T-helper 17 cell (primary cell): Measurements from ENCODE around the gene EPB41L2. TPM values are rescaled to one million over a fixed set of nuclear protein-coding genes. Genes with fewer than 3 reads are reported as not detected.
A peak's percentile ranks its signal among the peaks of the same experiment; 100 is the strongest.
"Not testable (repeated sequence)": the region's sequence is repeated elsewhere in the genome, so short reads cannot be mapped to it uniquely, and the experiment has no call there.

Source experiments
- ATAC-seq: fragments of 150-1000 bp; cut with Tn5 transposase; 2 replicates; pipeline ENCODE4 v1.10.0; 2021; ENCODE audit warnings: mild to moderate bottlenecking, moderate library complexity
- DNase-seq, 3 donors: peaks; one replicate each; pipeline versions ENCODE4 v3.0.0 to v3.0.0-alpha.2; 2020 to 2021
- H3K9me3 ChIP-seq: one replicate; pipeline ENCODE4 v1.7.0; 2013; ENCODE audit warnings: low read length, mild to moderate bottlenecking; ENCODE audit not compliant: control insufficient read depth, poor library complexity, severe bottlenecking
- H3K27ac Mint-ChIP-seq: one replicate; pipeline ENCODE4 v1.8.0; 2022; ENCODE audit warnings: mild to moderate bottlenecking, moderate library complexity, mixed read lengths
- H3K27me3 Mint-ChIP-seq: one replicate; pipeline ENCODE4 v1.8.0; 2022; ENCODE audit warnings: mixed read lengths
- H3K36me3 Mint-ChIP-seq: one replicate; pipeline ENCODE4 v1.8.0; 2022; ENCODE audit warnings: low read depth, mixed read lengths
- H3K4me1 Mint-ChIP-seq: one replicate; pipeline ENCODE4 v1.8.0; 2022; ENCODE audit warnings: mild to moderate bottlenecking, mixed read lengths
- H3K4me3 Mint-ChIP-seq: one replicate; pipeline ENCODE4 v1.8.0; 2022; ENCODE audit warnings: mild to moderate bottlenecking, moderate library complexity, mixed read lengths
- total RNA-seq, 4 donors: library from RNA in 2 of 4; stranded (reverse) in 2 of 4; gene quantifications; one replicate each; pipeline ENCODE4 v1.2.3 and lab custom pipeline; 2022 to 2026

EPB41L2 gene
- total RNA-seq, 2 donors from 2014 or later: 14.0 to 20.5 TPM

DNA sequence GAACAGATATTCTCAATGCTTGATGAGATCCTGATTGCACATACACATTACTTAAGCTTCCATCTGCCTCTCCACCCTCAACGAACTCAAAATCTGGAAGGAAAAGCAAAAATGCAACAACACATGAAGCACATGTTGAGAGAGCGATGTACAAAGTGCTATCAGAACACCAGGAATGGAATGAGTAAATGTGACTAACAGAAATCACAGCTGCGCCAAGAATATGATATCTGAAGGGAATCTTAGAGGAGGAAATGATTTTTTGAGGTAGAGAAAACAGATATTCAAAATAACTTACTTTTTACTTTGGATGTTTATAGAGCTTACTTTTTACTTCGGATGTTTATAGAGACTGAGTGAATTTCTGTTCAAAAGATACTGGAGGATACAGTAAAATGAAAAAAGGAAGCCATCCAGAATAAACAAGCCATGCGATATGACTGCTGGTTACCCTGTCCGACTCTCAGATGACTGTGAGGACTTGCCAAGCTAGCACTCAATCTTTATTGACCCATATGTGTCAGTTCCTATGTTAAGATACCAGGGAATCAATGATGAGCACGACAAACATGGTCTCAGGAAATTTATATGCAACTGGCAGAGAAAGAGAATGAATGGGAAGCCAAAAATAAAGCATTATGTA is 133.9 kb downstream of the EPB41L2 start:
- no peak overlapping the region for H3K4me3 Mint-ChIP-seq
- no peak for ATAC-seq
- H3K4me1 Mint-ChIP-seq: no peaks in the 10 kb centered on the region
- H3K36me3 Mint-ChIP-seq: no peaks in the 10 kb centered on the region
- no peak for DNase-seq
- no peaks in the 10 kb centered on the region for H3K9me3 ChIP-seq
- H3K27me3 Mint-ChIP-seq: no peaks in the 10 kb centered on the region
- H3K27ac Mint-ChIP-seq: no peak overlapping the region

DNA sequence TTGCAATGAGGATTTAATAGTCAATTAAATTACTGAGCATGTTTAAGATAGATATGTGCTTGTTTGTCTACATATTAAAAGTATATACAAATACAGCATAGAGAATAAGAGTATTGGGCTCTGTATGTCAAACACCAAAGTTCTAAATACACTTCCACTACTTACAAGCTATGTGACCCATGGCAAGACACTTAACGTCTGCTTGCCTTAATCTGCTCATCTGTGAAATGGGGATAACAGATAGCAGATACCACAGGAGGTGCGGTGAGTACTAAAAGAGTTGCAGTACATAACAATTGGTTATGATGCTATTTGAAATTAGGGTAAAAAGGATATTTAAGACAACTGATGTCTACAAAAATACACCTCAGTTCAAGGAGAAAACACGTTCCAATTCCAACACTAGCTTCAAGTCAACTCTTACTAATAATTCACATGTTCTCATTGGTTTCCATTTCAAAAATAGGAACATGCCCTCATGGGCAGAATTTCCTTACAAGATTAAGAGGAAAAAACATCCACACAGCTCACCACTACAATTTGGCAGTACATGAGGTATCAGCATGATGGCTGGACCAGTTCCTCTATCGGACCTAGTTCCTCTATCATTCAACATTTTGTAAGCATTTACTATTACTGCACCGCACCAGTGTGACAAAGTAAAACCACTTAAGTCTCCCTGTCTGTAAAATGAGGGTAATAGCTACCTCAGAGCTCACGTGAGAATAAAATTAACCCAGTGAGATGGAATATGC is 134.7 kb downstream of the EPB41L2 start:
- no peaks in the 10 kb centered on the region for H3K36me3 Mint-ChIP-seq
- H3K4me3 Mint-ChIP-seq: no peak overlapping the region
- H3K27me3 Mint-ChIP-seq: no peaks in the 10 kb centered on the region
- H3K9me3 ChIP-seq: no peaks in the 10 kb centered on the region
- H3K4me1 Mint-ChIP-seq: no peaks in the 10 kb centered on the region
- DNase-seq: no peak
- ATAC-seq: no peak
- no peak overlapping the region for H3K27ac Mint-ChIP-seq

DNA sequence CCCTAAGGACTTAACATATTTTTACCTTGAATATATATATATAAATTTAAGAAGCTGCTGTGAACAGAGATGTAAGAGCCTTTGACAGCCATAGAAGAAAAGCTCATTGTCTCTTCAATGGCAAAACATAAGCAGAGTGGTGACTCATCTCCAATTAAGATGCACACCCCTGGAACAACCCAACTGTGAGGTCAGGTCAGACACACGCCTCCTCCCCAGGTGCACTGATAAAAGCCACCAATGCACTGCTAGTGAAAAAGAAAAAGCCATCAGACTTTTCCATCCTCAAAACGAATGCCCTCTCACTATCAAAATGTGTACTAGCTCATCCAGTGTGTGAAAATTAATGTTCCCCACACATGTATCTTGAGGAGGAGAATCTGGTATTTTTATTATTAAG is 135.7 kb downstream of the EPB41L2 start:
- DNase-seq (no peak), ATAC-seq (no peak)
- no peaks in the 10 kb centered on the region for H3K9me3 ChIP-seq
- Mint-ChIP-seq H3K27ac (no peak overlapping the region), H3K27me3 (no peaks in the 10 kb centered on the region), H3K4me1 (no peaks in the 10 kb centered on the region), H3K4me3 (no peak overlapping the region), H3K36me3 (no peaks in the 10 kb centered on the region)

DNA sequence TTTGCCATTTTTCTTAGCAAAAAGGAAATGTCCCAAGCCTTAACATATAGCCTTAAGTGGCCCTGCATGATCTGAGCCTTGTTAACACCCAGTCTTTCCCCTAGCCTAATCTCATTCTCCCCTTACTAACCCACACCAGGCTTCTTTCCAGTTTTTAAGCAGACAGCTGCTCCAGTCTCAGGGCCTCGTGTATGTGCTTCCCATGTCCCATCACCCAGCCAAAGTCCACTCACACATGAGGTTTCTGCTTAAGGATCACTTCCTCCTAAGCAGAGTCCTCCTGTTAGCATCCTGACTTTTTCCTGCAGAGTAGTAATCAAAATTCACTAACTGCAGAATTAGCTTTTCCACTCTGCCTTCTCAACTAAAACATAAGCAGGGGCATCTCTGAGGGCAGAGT is 139.7 kb downstream of the EPB41L2 start:
- no peaks in the 10 kb centered on the region for H3K9me3 ChIP-seq
- Mint-ChIP-seq H3K27me3 (no peaks in the 10 kb centered on the region), H3K36me3 (no peaks in the 10 kb centered on the region), H3K4me1 (no peaks in the 10 kb centered on the region), H3K4me3 (no peak overlapping the region), H3K27ac (no peak overlapping the region)
- ATAC-seq: no peak
- no peak for DNase-seq

DNA sequence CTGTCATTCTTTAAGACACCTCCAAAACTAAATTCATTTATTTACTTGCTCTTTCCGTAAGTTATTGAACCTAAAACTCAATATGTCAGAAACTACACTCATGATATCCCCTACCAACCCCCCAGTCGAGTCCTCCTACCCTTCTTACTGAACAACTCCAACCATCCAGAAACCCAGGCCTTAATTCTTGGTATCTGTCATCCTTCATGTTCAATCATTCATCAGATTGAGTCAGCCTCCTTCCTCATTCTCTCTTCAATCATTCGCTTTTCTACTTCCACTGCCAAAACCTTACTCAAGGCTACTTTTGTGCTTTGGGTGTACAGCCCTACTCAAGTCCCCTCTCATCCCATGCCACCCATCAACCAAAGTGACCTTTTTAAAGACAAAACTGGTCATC is 140.1 kb downstream of the EPB41L2 start:
- Mint-ChIP-seq H3K4me3 (no peak overlapping the region), H3K27ac (no peak overlapping the region), H3K36me3 (no peaks in the 10 kb centered on the region), H3K27me3 (no peaks in the 10 kb centered on the region), H3K4me1 (no peaks in the 10 kb centered on the region)
- ATAC-seq (no peak), DNase-seq (no peak)
- no peaks in the 10 kb centered on the region for H3K9me3 ChIP-seq

DNA sequence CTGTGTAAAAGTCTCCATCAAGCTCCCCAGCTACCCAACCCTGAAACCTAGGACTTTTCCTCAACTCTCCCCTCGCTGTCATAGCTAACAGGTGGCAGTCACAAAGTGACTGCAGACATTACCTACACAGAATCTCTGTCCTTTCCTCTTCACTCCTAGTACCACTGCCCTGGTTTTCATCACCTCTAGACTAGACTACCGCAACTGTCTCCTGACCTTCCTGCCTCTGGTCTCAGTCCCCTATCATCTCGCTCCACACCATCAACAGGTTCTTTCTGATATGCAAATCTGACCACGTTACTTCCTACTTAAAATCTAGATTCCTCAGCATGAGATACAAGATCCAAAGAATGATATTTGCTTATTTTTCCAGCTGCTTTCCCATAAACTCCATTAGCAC is 142.1 kb downstream of the EPB41L2 start:
- no peaks in the 10 kb centered on the region for H3K9me3 ChIP-seq
- Mint-ChIP-seq H3K4me1 (no peaks in the 10 kb centered on the region), H3K36me3 (peaks cover 3% of the 10 kb centered on the region), H3K27me3 (no peaks in the 10 kb centered on the region), H3K27ac (no peak overlapping the region), H3K4me3 (no peak overlapping the region)
- ATAC-seq: no peak
- no peak for DNase-seq

DNA sequence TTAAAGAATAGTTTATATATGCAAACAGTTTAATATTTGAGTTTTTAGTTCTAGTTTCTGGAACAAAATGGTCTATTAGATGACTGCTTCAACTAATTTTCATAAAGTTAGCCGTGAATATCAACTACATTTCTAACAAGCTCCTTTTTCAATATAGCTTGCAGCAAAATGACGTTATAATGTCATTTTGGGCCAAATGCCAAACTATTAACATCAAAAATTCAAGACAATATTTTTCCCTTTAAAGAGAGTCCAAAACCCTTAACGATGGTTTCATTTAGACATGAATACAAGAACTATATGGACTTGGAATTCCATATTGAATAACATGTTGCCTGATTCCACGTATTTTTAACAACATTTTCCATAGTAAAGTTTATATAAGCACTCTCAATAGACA is 144.9 kb downstream of the EPB41L2 start:
- no peaks in the 10 kb centered on the region for H3K9me3 ChIP-seq
- DNase-seq: no peak
- Mint-ChIP-seq H3K36me3 (peaks cover 3% of the 10 kb centered on the region), H3K4me3 (no peak overlapping the region), H3K4me1 (peaks cover 2% of the 10 kb centered on the region), H3K27me3 (no peaks in the 10 kb centered on the region), H3K27ac (no peak overlapping the region)
- no peak for ATAC-seq

DNA sequence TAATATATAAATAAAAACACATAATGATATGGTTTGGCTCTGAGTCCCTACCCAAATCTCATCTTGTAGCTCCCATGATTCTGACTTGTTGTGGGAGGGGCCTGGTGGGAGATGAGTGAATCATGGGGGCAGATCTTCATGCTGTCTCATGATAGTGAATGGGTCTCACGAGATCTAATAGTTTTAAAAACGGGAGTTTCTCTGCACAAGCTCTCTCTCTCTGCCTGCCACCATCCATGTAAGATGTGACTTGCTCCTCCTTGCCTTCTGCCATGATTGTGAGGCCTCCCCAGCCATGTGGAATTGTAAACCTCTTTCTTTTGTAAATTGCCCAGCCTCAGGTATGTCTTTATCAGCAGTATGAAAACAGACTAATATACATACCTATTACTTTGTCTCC is 147.4 kb downstream of the EPB41L2 start:
- H3K36me3 Mint-ChIP-seq, H3K27ac Mint-ChIP-seq, DNase-seq, H3K4me1 Mint-ChIP-seq, H3K4me3 Mint-ChIP-seq, ATAC-seq, H3K27me3 Mint-ChIP-seq, H3K9me3 ChIP-seq: not testable (repeated sequence)

DNA sequence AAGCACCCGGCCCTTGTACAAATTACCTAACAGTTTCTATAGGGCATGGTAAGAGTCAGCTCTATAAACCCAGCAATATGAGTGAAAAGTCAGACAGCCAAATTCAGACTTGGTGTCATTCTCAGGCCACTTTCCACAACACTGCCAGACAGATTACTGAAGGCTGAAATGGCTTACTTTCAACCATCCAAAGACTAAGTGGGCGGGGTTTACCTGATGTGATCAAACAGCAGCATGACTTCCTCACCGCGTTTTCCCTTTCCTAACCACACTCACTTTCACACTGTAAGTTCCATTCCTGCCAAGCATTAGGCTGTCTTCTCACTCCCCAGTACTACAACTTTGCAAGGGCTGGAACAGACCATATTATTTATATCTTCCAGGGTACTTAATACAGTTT is 149.9 kb downstream of the EPB41L2 start:
- no peak overlapping the region for H3K4me3 Mint-ChIP-seq
- no peak for DNase-seq
- ATAC-seq: peak; percentile 56
- no peak overlapping the region for H3K27ac Mint-ChIP-seq
- peaks cover 5% of the 10 kb centered on the region for H3K4me1 Mint-ChIP-seq
- H3K9me3 ChIP-seq: no peaks in the 10 kb centered on the region
- H3K36me3 Mint-ChIP-seq: peaks cover 6% of the 10 kb centered on the region
- no peaks in the 10 kb centered on the region for H3K27me3 Mint-ChIP-seq

DNA sequence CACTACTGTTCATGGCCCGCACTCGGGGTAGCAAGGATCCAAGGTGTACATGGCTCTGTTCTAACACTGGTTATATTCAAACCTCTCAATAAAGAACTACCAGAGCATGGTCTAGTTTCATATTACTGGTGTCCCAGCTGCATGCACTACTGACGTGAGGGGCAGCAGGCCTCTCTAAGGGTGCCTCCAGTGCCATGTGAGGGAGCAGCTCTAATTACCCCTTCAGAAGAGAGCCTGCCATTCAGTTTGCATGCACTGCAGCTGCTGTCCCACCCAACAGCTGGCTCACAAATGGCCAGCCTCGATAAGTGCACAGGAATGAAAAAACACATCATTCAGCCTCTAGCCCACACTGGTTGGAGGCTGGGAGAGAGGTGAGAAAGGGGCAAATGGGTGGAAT is 150.6 kb downstream of the EPB41L2 start:
- H3K36me3 Mint-ChIP-seq: peaks cover 8% of the 10 kb centered on the region
- H3K4me3 Mint-ChIP-seq: no peak overlapping the region
- ATAC-seq (no peak), DNase-seq (no peak)
- H3K27ac Mint-ChIP-seq: peak overlapping the region; percentile 49
- no peaks in the 10 kb centered on the region for H3K27me3 Mint-ChIP-seq
- peaks cover 5% of the 10 kb centered on the region for H3K4me1 Mint-ChIP-seq
- H3K9me3 ChIP-seq: no peaks in the 10 kb centered on the region

DNA sequence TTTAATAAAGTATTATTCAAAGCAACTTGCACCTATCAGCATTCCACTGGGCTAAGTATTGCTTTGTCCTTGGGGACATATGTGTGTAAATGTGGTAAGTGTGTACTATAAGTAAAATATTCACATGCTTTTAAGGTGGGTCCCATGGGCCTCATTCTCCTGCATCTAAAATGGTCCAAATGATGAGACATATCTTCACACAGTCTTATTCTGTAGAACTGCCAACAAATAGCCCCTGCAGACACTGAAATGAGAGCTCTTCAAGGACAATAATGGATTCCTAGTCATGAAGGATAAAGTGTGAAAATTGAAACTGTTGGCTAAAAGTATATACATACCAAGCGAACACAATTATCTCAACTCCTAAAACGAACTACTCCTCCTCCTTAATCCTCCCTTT is 154.1 kb downstream of the EPB41L2 start:
- Mint-ChIP-seq H3K4me3 (no peak overlapping the region), H3K27ac (no peak overlapping the region), H3K27me3 (no peaks in the 10 kb centered on the region), H3K4me1 (peaks cover 5% of the 10 kb centered on the region), H3K36me3 (peaks cover 7% of the 10 kb centered on the region)
- ATAC-seq: no peak
- no peak for DNase-seq
- no peaks in the 10 kb centered on the region for H3K9me3 ChIP-seq

DNA sequence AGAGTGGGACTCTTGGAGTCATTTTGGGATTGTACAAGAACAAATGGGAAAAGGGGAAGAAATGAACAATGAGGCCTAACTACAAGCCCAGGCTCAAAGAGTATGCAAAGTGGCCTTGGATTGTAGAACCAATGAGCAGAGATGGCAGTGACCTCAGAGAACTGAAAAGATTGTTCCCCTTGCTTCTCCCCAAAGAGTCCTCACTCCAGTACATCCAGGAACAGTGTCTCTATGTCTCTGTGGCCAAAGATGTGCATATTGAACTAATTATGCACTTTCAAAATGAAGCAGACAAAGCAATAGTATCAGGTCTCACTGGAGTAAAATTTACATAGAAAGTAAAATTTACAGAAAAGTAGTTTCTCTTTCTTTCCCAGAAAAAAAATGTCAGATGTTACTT is 154.9 kb downstream of the EPB41L2 start:
- Mint-ChIP-seq H3K27ac (no peak overlapping the region), H3K36me3 (peaks cover 7% of the 10 kb centered on the region), H3K4me3 (no peak overlapping the region), H3K4me1 (peaks cover 3% of the 10 kb centered on the region), H3K27me3 (no peaks in the 10 kb centered on the region)
- ATAC-seq: no peak
- no peaks in the 10 kb centered on the region for H3K9me3 ChIP-seq
- DNase-seq: no peak

DNA sequence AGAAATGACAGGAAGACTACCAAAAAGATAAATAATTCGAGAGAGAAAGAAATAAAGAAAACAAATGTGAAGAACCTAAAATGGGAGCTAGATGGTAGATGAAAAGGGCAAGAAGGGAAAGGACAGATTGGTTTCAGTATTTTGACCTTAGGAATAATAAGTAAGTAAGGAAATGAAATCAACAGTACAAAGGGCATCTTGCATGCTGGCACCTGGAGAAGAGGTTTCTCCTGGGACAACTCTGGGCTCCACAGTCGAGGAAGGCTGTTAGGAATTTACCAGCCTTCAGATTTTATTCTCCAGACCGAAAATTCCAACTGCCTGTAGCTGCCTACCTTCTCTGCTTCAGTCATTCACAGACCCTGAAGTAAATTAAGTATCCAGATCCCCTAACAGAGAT is 155.4 kb downstream of the EPB41L2 start:
- no peak for DNase-seq
- Mint-ChIP-seq H3K36me3 (peaks cover 7% of the 10 kb centered on the region), H3K4me1 (no peaks in the 10 kb centered on the region), H3K27me3 (no peaks in the 10 kb centered on the region), H3K27ac (no peak overlapping the region), H3K4me3 (no peak overlapping the region)
- ATAC-seq: no peak
- H3K9me3 ChIP-seq: no peaks in the 10 kb centered on the region

DNA sequence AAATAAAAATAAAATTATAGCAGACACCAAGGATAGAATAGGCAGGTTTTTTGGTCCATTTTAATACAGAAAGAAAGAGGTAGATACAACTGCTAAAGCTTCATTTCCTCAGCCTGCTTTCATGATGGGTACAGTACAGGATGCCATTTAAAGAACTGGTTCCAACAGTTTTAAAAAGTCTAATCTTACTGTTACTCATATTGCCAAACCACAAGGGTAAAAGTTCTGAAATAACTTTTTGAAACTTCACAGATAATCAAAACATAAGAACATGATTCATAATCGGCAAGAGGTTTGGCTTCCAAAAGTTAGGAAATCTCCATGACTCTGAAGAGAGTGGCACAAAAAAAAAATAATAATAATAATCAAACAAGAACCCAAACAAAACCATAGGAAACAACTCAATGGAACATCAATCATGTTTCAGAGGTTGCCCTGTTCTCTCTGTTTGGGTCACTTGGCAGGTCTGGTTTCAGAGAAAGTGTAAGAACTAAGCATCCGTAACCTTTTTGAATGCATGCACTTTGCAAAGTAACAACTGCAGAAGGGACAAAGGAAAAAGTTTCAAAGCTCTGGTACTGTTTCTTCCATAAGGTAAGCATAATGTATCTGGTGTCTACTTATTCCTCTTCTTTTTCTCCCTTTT is 156.2 kb downstream of the EPB41L2 start:
- ATAC-seq: no peak
- no peak for DNase-seq
- no peaks in the 10 kb centered on the region for H3K4me1 Mint-ChIP-seq
- H3K27ac Mint-ChIP-seq: no peak overlapping the region
- H3K4me3 Mint-ChIP-seq: no peak overlapping the region
- peaks cover 7% of the 10 kb centered on the region for H3K36me3 Mint-ChIP-seq
- no peaks in the 10 kb centered on the region for H3K27me3 Mint-ChIP-seq
- no peaks in the 10 kb centered on the region for H3K9me3 ChIP-seq
